ENCODE results near the gene PSMB8.

PSMB8 gene

DNA sequence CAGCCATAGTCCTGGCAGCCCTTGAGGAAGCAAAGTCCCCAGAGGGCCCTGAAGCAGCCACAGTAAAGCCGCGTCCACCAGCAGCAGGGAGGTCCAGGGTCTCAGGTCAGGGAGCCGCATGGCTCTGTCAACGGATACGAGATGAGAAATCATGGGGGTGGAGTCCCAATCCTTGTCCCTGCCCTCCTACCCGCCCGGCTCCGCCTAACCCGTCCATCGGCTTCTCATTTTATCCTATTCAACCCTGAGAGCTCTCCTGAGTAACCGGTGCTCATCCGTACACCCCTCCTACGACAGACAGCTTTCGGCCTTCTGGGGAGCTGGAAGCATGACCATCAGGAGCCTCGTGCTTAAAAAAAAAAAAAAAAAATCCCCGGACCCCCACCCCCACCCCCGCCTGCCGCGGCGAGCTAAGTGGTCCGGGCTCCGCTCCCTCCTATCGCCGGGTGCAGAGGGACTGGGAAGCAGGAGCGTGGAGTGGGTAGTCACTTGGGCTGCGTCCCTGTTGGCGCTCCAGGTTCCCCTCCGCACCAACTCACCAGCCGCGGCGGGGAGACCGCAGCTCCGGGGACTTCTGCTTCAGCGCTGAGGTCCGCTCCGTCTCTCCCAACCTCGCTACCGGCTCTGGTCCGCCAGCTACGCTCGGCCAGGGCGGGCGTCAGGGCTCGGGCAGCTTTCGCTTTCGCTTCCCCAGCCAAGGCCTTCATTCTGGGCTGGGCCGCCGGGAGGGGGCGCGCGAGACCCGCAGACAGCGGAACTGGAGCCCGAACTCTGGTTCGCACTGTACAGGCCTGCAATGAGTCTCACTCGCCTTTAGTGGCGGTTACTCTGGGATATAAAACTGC is 5.5 kb downstream of the PSMB8 start, which contains the start of gene TAP2:
TAP2 (minus strand) TSS at position 626 of the 845 bp plus-strand sequence; CDS start at position 120, 506 bp downstream.
- H3K4me3 ChIP-seq (ENCODE audit: insufficient read depth, low read depth, low read length) = peak within 1 kb of the TSS; percentile 67
- peak within 1 kb of the TSS; percentile 44 for H3K27ac ChIP-seq (ENCODE audit: insufficient read depth, low read depth, low read length, poor library complexity, severe bottlenecking)
- H3K27me3 ChIP-seq (ENCODE audit: control insufficient read depth, insufficient read depth, low read length, poor library complexity, severe bottlenecking) = peaks cover 39% of the 10 kb centered on the region
- H3K9me3 ChIP-seq (ENCODE audit: control insufficient read depth, low read length) = no peaks in the 10 kb centered on the region
- H3K4me1 ChIP-seq (ENCODE audit: control insufficient read depth, insufficient read depth, low read length) = peaks cover 5% of the 10 kb centered on the region
- 0 to 1% methylated on average over 53 to 57 of the region's 57 CpGs for WGBS, 2 experiments
- no peaks in the 10 kb centered on the region for H3K36me3 ChIP-seq (ENCODE audit: control insufficient read depth, insufficient read depth, low read length)

DNA sequence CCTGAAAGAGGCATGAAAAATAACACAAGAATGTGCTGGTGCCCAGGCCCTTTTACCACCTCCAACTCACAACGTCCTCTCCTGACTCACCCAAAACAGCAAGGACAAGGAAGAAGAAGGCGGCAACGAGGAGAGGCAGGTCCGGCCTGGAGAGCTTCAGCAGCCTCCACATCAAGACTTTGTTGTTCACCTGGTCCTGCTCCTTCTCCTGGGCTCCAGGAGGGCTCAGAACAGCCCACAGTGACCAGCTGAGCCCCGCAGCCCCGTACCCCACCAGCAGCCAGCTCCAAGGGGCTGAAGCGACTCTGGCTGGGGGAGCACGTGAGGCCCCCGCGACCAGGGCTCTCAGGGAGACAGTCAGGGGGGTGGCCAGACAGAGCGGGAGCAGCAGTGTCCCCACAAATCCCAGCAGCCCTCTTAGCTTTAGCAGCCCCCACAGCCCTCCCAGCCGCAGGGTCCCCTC is 6.2 kb downstream of the PSMB8 start:
- Histone ChIP-seq H3K4me1 (ENCODE audit: control insufficient read depth, insufficient read depth, low read length) (peaks cover 5% of the 10 kb centered on the region), H3K27ac (ENCODE audit: insufficient read depth, low read depth, low read length, poor library complexity, severe bottlenecking) (no peak overlapping the region), H3K4me3 (ENCODE audit: insufficient read depth, low read depth, low read length) (peak overlapping the region; percentile 67), H3K36me3 (ENCODE audit: control insufficient read depth, insufficient read depth, low read length) (no peaks in the 10 kb centered on the region), H3K27me3 (ENCODE audit: control insufficient read depth, insufficient read depth, low read length, poor library complexity, severe bottlenecking) (peaks cover 32% of the 10 kb centered on the region), H3K9me3 (ENCODE audit: control insufficient read depth, low read length) (no peaks in the 10 kb centered on the region)
- 55 to 66% methylated on average over 12 of the region's 12 CpGs for WGBS, 2 experiments

DNA sequence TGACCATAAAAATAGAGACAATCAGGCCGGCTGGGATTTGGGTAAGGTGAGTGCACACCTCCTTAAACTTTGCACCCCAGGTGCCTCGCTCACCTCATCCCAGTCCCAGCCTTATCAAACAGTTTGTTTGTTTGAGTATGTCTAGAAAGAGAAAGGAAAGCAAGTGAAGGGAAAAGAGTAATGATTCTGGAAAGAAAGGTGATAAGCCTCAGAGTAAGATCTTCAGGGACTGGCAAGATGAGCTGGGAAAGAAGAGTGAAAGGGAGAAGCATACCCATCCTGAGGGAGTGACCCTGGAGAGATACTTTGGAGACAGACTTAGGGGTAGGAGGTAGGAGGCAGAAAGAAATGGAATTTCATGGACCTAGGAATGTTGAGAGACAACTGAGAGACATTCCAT is 7.0 kb downstream of the PSMB8 start:
- no peaks in the 10 kb centered on the region for H3K36me3 ChIP-seq (ENCODE audit: control insufficient read depth, insufficient read depth, low read length)
- no peak overlapping the region for H3K4me3 ChIP-seq (ENCODE audit: insufficient read depth, low read depth, low read length)
- no peak overlapping the region for H3K27ac ChIP-seq (ENCODE audit: insufficient read depth, low read depth, low read length, poor library complexity, severe bottlenecking)
- H3K27me3 ChIP-seq (ENCODE audit: control insufficient read depth, insufficient read depth, low read length, poor library complexity, severe bottlenecking) = peaks cover 24% of the 10 kb centered on the region
- H3K4me1 ChIP-seq (ENCODE audit: control insufficient read depth, insufficient read depth, low read length) = peaks cover 5% of the 10 kb centered on the region
- WGBS, 2 experiments = 95 to 100% methylated on average over 2 of the region's 2 CpGs
- no peaks in the 10 kb centered on the region for H3K9me3 ChIP-seq (ENCODE audit: control insufficient read depth, low read length)

DNA sequence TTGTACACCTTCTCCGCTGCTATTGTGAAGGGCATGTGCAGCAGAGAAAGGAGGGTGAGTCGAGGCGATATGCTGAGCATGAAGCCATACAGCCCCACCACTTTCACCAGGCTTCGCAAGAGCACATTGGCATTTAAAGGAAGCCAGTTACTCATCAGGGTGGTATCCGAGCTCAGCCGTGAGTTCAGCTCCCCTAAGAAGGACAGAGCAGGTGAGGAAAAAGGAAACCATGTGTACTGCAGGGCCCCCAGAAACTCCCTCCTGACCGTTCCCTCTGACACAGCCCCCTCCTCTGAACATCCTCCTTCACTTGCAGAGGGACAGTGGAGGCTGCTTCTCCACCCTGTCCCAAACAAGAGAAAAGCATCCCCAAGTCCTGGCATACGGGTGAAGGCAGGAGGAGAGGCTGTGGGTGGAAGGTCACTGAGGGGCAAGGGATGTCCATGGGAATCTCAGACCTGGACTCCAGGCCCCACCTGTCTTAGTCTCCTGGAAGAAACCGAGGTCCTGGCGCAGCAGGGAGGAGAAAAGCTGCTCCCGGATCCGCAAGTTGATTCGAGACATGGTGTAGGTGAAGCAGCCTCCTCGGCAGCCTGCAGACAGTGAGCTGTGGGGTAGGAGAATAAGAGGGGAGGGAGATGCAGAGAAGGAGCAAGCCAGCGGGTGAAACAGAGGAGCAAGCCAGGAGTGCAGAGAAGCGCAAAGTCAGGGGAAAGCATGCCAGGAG is 8.5 kb downstream of the PSMB8 start:
- H3K4me1 ChIP-seq (ENCODE audit: control insufficient read depth, insufficient read depth, low read length) = peaks cover 5% of the 10 kb centered on the region
- no peak overlapping the region for H3K27ac ChIP-seq (ENCODE audit: insufficient read depth, low read depth, low read length, poor library complexity, severe bottlenecking)
- no peaks in the 10 kb centered on the region for H3K36me3 ChIP-seq (ENCODE audit: control insufficient read depth, insufficient read depth, low read length)
- 91 to 92% methylated on average over 16 of the region's 16 CpGs for WGBS, 2 experiments
- H3K4me3 ChIP-seq (ENCODE audit: insufficient read depth, low read depth, low read length) = no peak overlapping the region
- H3K9me3 ChIP-seq (ENCODE audit: control insufficient read depth, low read length) = no peaks in the 10 kb centered on the region
- H3K27me3 ChIP-seq (ENCODE audit: control insufficient read depth, insufficient read depth, low read length, poor library complexity, severe bottlenecking) = peaks cover 20% of the 10 kb centered on the region

DNA sequence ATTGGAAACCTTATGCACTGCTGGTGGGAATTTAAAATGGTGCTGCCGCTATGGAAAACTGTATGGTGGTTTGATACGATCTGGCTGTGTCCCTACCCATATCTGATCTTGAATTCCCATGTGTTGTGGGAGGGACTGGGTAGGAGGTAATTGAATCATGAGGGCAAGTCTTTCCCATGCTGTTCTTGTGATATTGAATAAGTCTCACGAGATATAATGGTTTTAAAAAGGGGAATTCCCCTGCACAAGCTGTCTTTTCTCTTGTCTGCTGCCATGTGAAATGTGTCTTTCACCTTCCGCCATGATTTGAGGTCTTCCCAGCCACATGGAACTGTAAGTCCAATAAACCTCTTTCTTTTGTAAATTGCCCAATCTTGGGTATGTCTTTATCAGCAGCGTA is 10.2 kb downstream of the PSMB8 start:
- Histone ChIP-seq H3K4me1 (ENCODE audit: control insufficient read depth, insufficient read depth, low read length) (peaks cover 5% of the 10 kb centered on the region), H3K4me3 (ENCODE audit: insufficient read depth, low read depth, low read length) (no peak overlapping the region), H3K36me3 (ENCODE audit: control insufficient read depth, insufficient read depth, low read length) (no peaks in the 10 kb centered on the region), H3K9me3 (ENCODE audit: control insufficient read depth, low read length) (no peaks in the 10 kb centered on the region), H3K27me3 (ENCODE audit: control insufficient read depth, insufficient read depth, low read length, poor library complexity, severe bottlenecking) (peaks cover 12% of the 10 kb centered on the region), H3K27ac (ENCODE audit: insufficient read depth, low read depth, low read length, poor library complexity, severe bottlenecking) (no peak overlapping the region)
- 91 to 92% methylated on average over 5 of the region's 5 CpGs for WGBS, 2 experiments

DNA sequence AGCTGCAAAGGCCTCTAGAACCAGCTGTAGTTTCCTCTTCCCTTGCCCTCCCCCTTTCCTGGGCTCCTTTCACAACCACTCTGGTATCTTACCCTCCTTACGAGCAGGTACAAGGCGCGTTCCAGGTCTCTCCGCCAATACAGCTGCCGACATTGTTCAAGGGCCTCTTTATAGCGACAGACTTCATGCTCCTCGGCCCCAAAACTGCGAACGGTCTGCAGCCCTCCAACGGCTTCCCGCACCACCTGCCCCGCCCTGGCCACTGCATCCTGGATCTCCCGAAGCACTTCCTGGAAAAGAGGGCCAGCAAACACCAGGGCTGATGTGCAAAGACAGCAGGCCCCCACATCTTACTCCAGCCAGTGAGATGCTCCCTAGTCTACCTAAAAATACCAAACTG is 11.3 kb downstream of the PSMB8 start:
- Histone ChIP-seq H3K4me3 (ENCODE audit: insufficient read depth, low read depth, low read length) (no peak overlapping the region), H3K27ac (ENCODE audit: insufficient read depth, low read depth, low read length, poor library complexity, severe bottlenecking) (no peak overlapping the region), H3K36me3 (ENCODE audit: control insufficient read depth, insufficient read depth, low read length) (no peaks in the 10 kb centered on the region), H3K4me1 (ENCODE audit: control insufficient read depth, insufficient read depth, low read length) (no peaks in the 10 kb centered on the region), H3K27me3 (ENCODE audit: control insufficient read depth, insufficient read depth, low read length, poor library complexity, severe bottlenecking) (peaks cover 8% of the 10 kb centered on the region), H3K9me3 (ENCODE audit: control insufficient read depth, low read length) (no peaks in the 10 kb centered on the region)
- WGBS, 2 experiments = 92 to 93% methylated on average over 13 of the region's 13 CpGs

DNA sequence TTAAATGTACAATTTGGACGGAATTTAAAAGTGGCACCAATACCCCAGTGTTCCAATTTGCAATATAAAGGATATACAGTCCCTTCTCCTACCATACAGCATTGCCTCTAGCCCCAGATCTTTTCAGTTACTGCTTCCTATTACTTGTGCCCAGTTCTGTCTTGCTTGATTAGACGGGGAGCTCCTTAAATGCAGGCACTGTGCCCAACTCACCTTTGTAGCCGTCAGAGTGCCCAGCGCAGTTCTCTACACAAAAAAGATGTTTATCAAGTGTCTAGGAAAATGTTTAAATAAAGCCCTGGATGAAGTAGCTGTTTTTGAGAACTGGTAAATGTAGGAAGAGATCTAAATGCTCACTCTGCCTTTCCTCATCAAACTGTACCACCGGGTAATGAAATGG is 12.9 kb downstream of the PSMB8 start:
- Histone ChIP-seq H3K4me1 (ENCODE audit: control insufficient read depth, insufficient read depth, low read length) (no peaks in the 10 kb centered on the region), H3K36me3 (ENCODE audit: control insufficient read depth, insufficient read depth, low read length) (no peaks in the 10 kb centered on the region), H3K4me3 (ENCODE audit: insufficient read depth, low read depth, low read length) (no peak overlapping the region), H3K27ac (ENCODE audit: insufficient read depth, low read depth, low read length, poor library complexity, severe bottlenecking) (no peak overlapping the region), H3K27me3 (ENCODE audit: control insufficient read depth, insufficient read depth, low read length, poor library complexity, severe bottlenecking) (no peaks in the 10 kb centered on the region), H3K9me3 (ENCODE audit: control insufficient read depth, low read length) (no peaks in the 10 kb centered on the region)
- 92 to 93% methylated on average over 4 to 5 of the region's 5 CpGs for WGBS, 2 experiments

DNA sequence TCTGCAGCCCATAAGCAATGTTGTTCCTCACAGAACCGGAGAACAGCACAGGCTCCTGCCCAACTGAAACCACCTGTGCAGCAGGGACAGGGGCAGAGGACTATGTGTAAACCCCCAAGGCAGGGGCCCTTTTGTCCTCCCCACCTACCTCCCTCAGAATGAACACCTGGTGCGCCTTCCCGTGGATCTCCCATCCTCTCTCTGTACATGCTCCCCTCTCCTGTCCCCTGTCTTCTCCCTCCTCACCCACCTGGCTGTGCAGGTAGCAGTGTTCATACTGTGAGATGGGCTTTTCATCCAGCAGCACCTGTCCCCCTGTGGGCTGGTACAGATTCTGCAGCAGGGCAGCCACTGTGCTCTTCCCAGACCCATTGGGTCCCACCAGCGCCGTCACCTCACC is 13.8 kb downstream of the PSMB8 start:
- no peaks in the 10 kb centered on the region for H3K36me3 ChIP-seq (ENCODE audit: control insufficient read depth, insufficient read depth, low read length)
- no peak overlapping the region for H3K27ac ChIP-seq (ENCODE audit: insufficient read depth, low read depth, low read length, poor library complexity, severe bottlenecking)
- H3K9me3 ChIP-seq (ENCODE audit: control insufficient read depth, low read length) = no peaks in the 10 kb centered on the region
- no peak overlapping the region for H3K4me3 ChIP-seq (ENCODE audit: insufficient read depth, low read depth, low read length)
- no peaks in the 10 kb centered on the region for H3K4me1 ChIP-seq (ENCODE audit: control insufficient read depth, insufficient read depth, low read length)
- 96 to 97% methylated on average over 5 of the region's 5 CpGs for WGBS, 2 experiments
- no peaks in the 10 kb centered on the region for H3K27me3 ChIP-seq (ENCODE audit: control insufficient read depth, insufficient read depth, low read length, poor library complexity, severe bottlenecking)

DNA sequence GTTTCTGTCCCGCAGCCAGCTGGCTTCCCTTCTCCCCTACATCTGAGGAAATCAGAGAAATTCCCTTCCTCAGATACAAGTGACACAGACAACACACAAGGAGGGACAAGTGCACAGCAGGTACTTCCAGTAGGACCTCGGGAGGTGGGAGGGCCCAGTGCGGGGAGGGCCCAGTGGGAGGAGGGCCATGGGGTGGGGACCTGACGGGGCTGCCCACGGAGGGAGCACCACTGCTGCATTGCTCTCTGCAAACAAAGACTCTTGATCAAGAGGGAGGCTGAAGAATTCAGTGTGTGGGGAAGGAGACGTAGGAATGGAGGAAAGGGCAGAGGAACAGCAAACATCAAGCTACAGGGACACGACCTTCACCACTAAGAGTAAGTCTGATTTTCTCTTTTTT is 14.4 kb downstream of the PSMB8 start:
- Histone ChIP-seq H3K27ac (ENCODE audit: insufficient read depth, low read depth, low read length, poor library complexity, severe bottlenecking) (no peak overlapping the region), H3K27me3 (ENCODE audit: control insufficient read depth, insufficient read depth, low read length, poor library complexity, severe bottlenecking) (no peaks in the 10 kb centered on the region)
- WGBS, 2 experiments = 71 to 74% methylated on average over 7 of the region's 7 CpGs

DNA sequence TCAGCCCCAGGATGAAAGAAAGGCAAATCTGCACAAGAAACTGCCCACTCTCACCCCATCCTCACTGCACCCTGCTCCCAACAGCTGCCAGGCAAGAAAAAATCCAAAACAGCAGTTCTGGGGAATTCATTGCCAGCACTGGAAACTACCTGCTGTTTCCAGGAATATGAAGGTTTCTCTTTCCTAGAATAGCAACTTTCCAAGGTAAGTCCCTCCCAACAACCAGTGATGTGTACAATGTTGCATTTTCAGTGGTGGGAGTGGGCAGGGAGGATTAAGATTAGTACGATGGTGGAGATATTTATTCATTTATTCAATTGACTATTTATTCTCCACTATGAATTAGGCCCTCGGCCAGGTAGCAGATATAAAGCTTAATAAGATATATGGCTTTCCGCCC is 16.8 kb downstream of the PSMB8 start:
- WGBS, 2 experiments = 94 to 95% methylated on average over 2 of the region's 3 CpGs
- Histone ChIP-seq H3K4me3 (ENCODE audit: insufficient read depth, low read depth, low read length) (no peak overlapping the region), H3K27me3 (ENCODE audit: control insufficient read depth, insufficient read depth, low read length, poor library complexity, severe bottlenecking) (no peaks in the 10 kb centered on the region), H3K27ac (ENCODE audit: insufficient read depth, low read depth, low read length, poor library complexity, severe bottlenecking) (no peak overlapping the region), H3K36me3 (ENCODE audit: control insufficient read depth, insufficient read depth, low read length) (no peaks in the 10 kb centered on the region), H3K9me3 (ENCODE audit: control insufficient read depth, low read length) (no peaks in the 10 kb centered on the region), H3K4me1 (ENCODE audit: control insufficient read depth, insufficient read depth, low read length) (no peaks in the 10 kb centered on the region)

More for the DNA sequence above, 14.4 kb downstream of the PSMB8 start:
- no peaks in the 10 kb centered on the region for H3K4me1 ChIP-seq (ENCODE audit: control insufficient read depth, insufficient read depth, low read length)
- H3K36me3 ChIP-seq (ENCODE audit: control insufficient read depth, insufficient read depth, low read length) = no peaks in the 10 kb centered on the region
- no peak overlapping the region for H3K4me3 ChIP-seq (ENCODE audit: insufficient read depth, low read depth, low read length)
- no peaks in the 10 kb centered on the region for H3K9me3 ChIP-seq (ENCODE audit: control insufficient read depth, low read length)
